Smooth muscle cell (in vitro differentiated cells): ENCODE data around the gene TMEM135. TPM values are rescaled to one million over a fixed set of nuclear protein-coding genes. Genes with fewer than 3 reads are reported as not detected.

Source experiments
- DNase-seq: peaks from one replicate; lab custom pipeline; 2025; ENCODE audit not compliant: unreplicated experiment; lab: John Stamatoyannopoulos, UW
- H2AFZ ChIP-seq: fragments of 200-600 bp; sonication (generic); 2 replicates; pipeline ENCODE4 v1.6.0; 2016; ENCODE audit warnings: antibody characterized with exemption, low read depth, mild to moderate bottlenecking
- H3F3A ChIP-seq: fragments of 200-600 bp; sonication (generic); 2 replicates; pipeline ENCODE4 v1.6.0; 2017; ENCODE audit warnings: antibody characterized with exemption, low read depth
- H3K27ac ChIP-seq: fragments of 200-600 bp; sonication (generic); 2 replicates; pipeline ENCODE4 v1.5.1; 2016; ENCODE audit warnings: low read depth, mild to moderate bottlenecking
- H3K27me3 ChIP-seq: fragments of 200-600 bp; sonication (generic); 2 replicates; pipeline ENCODE4 v1.6.1; 2016; ENCODE audit warnings: low read depth, mild to moderate bottlenecking
- H3K36me3 ChIP-seq: fragments of 200-600 bp; sonication (generic); 2 replicates; pipeline ENCODE4 v1.5.1; 2016; ENCODE audit warnings: low read depth
- H3K4me1 ChIP-seq: fragments of 200-600 bp; sonication (generic); 2 replicates; pipeline ENCODE4 v1.5.1; 2016; ENCODE audit warnings: low read depth
- H3K4me2 ChIP-seq: fragments of 200-600 bp; sonication (generic); 2 replicates; pipeline ENCODE4 v1.6.0; 2016; ENCODE audit warnings: mild to moderate bottlenecking
- H3K4me3 ChIP-seq: fragments of 200-600 bp; sonication (generic); 2 replicates; pipeline ENCODE4 v1.5.1; 2016; ENCODE audit warnings: mild to moderate bottlenecking
- H3K79me2 ChIP-seq: fragments of 200-600 bp; sonication (generic); 2 replicates; pipeline ENCODE4 v1.6.0; 2016; ENCODE audit warnings: low read depth, mild to moderate bottlenecking
- H3K9ac ChIP-seq: fragments of 200-600 bp; sonication (generic); 2 replicates; pipeline ENCODE4 v1.6.0; 2016; ENCODE audit warnings: low read depth
- H3K9me3 ChIP-seq: fragments of 200-600 bp; sonication (generic); replicated peaks from 2 replicates; pipeline ENCODE4 v1.5.1; 2016; ENCODE audit warnings: low read depth
- H4K20me1 ChIP-seq: fragments of 200-600 bp; sonication (generic); 2 replicates; pipeline ENCODE4 v1.6.0; 2016; ENCODE audit warnings: low read depth
- WGBS: methylation state at CpG from one replicate; pipeline ENCODE4 v1.1.7; 2016; ENCODE audit warnings: low lambda C conversion rate; 5-methylcytosine and 5-hydroxymethylcytosine counted together
- polyA plus RNA-seq: library from polyadenylated mRNA; unstranded; fragments of >200 nt; fragmentation: Nextera tagmentation; extraction: Ambion mirVana; gene quantifications from 2 replicates; pipeline ENCODE4 v1.2.1, GENCODE V29; 2016
- total RNA-seq: library from RNA; depleted of rRNA; stranded (reverse); fragments of >200 nt; gene quantifications from 2 replicates; pipeline ENCODE4 v1.2.3, GENCODE V29; 2014
- TF ChIP-seq, protein P1 (sequence below): fragments of 200-600 bp; sonication (generic); IDR thresholded peaks from 2 replicates; pipeline ENCODE4 v1.5.1; 2017; ENCODE audit warnings: borderline replicate concordance, mild to moderate bottlenecking, antibody characterized with exemption; ENCODE audit not compliant: insufficient read depth, poor library complexity, severe bottlenecking

The TMEM135 gene
- total and polyA plus RNA-seq, 2 experiments from 2014 or later, result 12.4 to 21.7 TPM

DNA sequence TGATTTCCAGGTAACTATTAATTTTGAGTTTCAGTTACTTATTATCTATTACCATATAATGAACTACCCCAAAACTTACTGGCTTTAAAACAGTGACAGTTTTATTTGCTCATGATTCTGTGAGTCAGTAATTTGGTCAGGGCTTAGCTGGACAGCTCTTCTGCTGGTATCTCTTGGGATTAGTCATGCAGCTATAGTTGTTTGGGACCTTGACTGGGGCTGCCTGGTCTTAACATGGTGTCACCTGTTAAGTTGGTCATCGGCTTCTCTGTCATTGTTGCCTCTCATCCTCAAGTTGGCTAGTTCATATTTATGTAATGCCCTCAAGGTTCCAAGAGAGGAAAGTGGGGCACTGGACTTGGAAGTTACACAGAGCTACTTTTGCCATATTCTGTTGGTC lies 177.5 kb downstream of the TMEM135 start:
- TF ChIP-seq, protein P1, sequence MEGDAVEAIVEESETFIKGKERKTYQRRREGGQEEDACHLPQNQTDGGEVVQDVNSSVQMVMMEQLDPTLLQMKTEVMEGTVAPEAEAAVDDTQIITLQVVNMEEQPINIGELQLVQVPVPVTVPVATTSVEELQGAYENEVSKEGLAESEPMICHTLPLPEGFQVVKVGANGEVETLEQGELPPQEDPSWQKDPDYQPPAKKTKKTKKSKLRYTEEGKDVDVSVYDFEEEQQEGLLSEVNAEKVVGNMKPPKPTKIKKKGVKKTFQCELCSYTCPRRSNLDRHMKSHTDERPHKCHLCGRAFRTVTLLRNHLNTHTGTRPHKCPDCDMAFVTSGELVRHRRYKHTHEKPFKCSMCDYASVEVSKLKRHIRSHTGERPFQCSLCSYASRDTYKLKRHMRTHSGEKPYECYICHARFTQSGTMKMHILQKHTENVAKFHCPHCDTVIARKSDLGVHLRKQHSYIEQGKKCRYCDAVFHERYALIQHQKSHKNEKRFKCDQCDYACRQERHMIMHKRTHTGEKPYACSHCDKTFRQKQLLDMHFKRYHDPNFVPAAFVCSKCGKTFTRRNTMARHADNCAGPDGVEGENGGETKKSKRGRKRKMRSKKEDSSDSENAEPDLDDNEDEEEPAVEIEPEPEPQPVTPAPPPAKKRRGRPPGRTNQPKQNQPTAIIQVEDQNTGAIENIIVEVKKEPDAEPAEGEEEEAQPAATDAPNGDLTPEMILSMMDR, result no peak
- WGBS, result 95% methylated on average over 1 of the region's 1 CpG

DNA sequence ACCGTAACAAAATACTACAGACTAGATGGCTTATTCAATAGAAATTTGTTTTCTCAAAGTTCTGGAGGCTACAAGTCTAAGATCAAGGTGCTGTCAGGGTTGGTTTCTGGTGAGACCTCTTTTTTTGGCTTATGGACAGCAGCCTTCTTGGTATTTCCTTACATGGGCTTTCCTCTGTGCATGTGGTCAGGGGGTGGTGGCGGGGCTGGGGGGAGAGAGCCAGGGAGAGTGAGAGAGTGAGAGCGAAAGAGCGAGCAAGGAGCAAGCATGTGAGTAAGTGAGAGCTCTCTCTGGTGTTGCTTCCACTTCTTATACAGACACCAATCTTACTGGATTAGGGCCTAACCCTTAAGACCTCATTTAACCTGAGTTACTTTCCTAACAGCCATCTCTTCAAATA lies 181.5 kb downstream of the TMEM135 start:
- H3K4me2 ChIP-seq, result no peak overlapping the region
- H3K36me3 ChIP-seq, result no peaks in the 10 kb centered on the region
- no peak overlapping the region for H3K4me3 ChIP-seq
- H3K9me3 ChIP-seq, result no peaks in the 10 kb centered on the region
- H3K79me2 ChIP-seq, result peaks cover 3% of the 10 kb centered on the region
- H3K4me1 ChIP-seq, result no peaks in the 10 kb centered on the region
- TF ChIP-seq, protein P1, result no peak
- no peak overlapping the region for H2AFZ ChIP-seq
- no peaks in the 10 kb centered on the region for H4K20me1 ChIP-seq
- H3K27me3 ChIP-seq, result no peaks in the 10 kb centered on the region
- DNase-seq, result no peak
- H3K27ac ChIP-seq, result no peak overlapping the region
- H3K9ac ChIP-seq, result no peak overlapping the region
- H3F3A ChIP-seq, result no peaks in the 10 kb centered on the region
- WGBS, result 92% methylated on average over 4 of the region's 4 CpGs

More for the DNA sequence above, 177.5 kb downstream of the TMEM135 start:
- Histone ChIP-seq H3K4me2 (no peak overlapping the region), H3K27me3 (no peaks in the 10 kb centered on the region), H3K79me2 (peaks cover 3% of the 10 kb centered on the region), H3K27ac (no peak overlapping the region), H3K4me1 (no peaks in the 10 kb centered on the region), H3K9ac (no peak overlapping the region), H4K20me1 (no peaks in the 10 kb centered on the region), H3K36me3 (no peaks in the 10 kb centered on the region), H3K9me3 (no peaks in the 10 kb centered on the region), H3F3A (no peaks in the 10 kb centered on the region), H2AFZ (no peak overlapping the region), H3K4me3 (no peak overlapping the region)
- no peak for DNase-seq

DNA sequence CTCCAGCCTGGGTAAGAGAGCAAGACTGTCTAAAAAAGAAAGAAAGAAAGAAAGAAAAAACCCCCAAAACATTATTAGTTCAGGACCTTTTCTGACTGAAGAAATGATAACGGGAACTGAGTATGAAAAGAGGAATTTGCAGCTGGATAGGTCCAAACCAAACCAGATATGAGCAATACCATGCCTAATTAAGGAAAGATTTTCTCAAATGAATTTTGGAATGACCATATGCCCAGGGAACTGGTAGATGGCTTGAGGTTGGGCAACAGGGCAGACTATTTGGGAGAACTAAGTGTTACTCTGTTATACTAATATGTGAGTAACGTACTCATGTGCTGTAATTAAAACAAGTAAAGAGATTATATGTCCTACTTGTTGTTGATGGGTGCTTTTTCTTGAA lies 186.1 kb downstream of the TMEM135 start:
- no peak overlapping the region for H3K9ac ChIP-seq
- 96% methylated on average over 2 of the region's 2 CpGs for WGBS
- H3K27ac ChIP-seq, result no peak overlapping the region
- no peaks in the 10 kb centered on the region for H3F3A ChIP-seq
- no peak overlapping the region for H3K4me2 ChIP-seq
- no peaks in the 10 kb centered on the region for H3K36me3 ChIP-seq
- TF ChIP-seq, protein P1, result no peak
- no peaks in the 10 kb centered on the region for H3K9me3 ChIP-seq
- no peak for DNase-seq
- no peaks in the 10 kb centered on the region for H3K79me2 ChIP-seq
- H3K4me1 ChIP-seq, result no peaks in the 10 kb centered on the region
- no peaks in the 10 kb centered on the region for H3K27me3 ChIP-seq
- H3K4me3 ChIP-seq, result no peak overlapping the region
- no peak overlapping the region for H2AFZ ChIP-seq
- no peaks in the 10 kb centered on the region for H4K20me1 ChIP-seq

DNA sequence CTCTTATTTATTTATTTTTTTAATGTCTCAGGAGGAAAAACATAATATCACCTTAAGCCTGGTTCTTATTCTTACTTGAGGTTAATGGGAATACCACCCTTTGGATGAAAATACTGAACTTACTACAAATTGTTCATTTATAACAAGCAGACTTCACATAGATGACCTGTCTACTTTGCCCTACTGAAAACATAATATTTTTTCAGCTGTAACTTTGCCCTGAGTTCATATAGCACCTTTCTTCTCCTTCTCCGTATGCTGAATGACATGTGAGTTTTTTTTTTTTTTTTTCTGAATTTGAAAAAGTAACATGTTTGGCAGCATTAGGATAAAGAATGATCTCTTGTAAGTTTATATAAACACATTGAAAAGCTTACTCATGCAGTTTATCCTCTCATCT lies 186.8 kb downstream of the TMEM135 start:
- no peaks in the 10 kb centered on the region for H3K36me3 ChIP-seq
- no peak overlapping the region for H3K4me2 ChIP-seq
- TF ChIP-seq, protein P1, result no peak
- H3K4me1 ChIP-seq, result no peaks in the 10 kb centered on the region
- H3K27ac ChIP-seq, result no peak overlapping the region
- H4K20me1 ChIP-seq, result no peaks in the 10 kb centered on the region
- DNase-seq, result no peak
- no peaks in the 10 kb centered on the region for H3K27me3 ChIP-seq
- H3K79me2 ChIP-seq, result no peaks in the 10 kb centered on the region
- no peak overlapping the region for H3K9ac ChIP-seq
- no peaks in the 10 kb centered on the region for H3F3A ChIP-seq
- H3K4me3 ChIP-seq, result no peak overlapping the region
- WGBS, result 92% methylated on average over 1 of the region's 1 CpG
- no peak overlapping the region for H2AFZ ChIP-seq
- H3K9me3 ChIP-seq, result no peaks in the 10 kb centered on the region
